ENCODE data around the gene SSH3. TPM values are rescaled to one million over a fixed set of nuclear protein-coding genes. Genes with fewer than 3 reads are reported as not detected.
"Not testable (repeated sequence)": the region's sequence is repeated elsewhere in the genome, so short reads cannot be mapped to it uniquely, and the experiment has no call there.

Gene SSH3
- total RNA-seq, 2 donors from 2014 or later: 18.1 to 22.2 TPM

DNA sequence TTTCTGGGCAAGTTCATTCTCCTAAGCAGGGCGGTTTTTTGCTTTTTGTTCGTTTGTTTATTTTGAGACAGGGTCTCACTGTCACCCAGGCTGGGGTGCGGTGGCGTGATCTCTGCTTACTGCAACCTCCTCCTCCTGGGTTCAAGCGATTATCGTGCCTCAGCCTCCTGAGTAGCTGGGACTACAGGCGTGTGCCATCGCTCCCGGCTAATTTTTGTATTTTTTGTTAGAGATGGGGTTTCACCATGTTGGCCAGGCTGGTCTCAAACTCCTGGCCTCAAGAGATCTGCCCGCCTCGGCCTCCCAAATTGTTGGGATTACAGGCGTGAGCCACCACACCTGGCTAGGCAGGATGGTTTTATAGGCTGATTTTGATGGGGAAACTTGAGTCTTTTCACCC, 15.5 kb downstream of the SSH3 start:
- intact Hi-C loops (cut with DNase I): loop anchor here in 1 of 2 donors (5.0 kb wide), 1 partner anchor 237 kb away; no protein-coding TSS in a partner anchor
- not testable (repeated sequence) for DNase-seq, ATAC-seq

GRCh38 chr11:67320011-67320410, 16.7 kb downstream of the SSH3 start:
- no peak for ATAC-seq
- intact Hi-C loops (cut with DNase I): no loop called here
- no peak for DNase-seq

GRCh38 chr11:67320691-67321090, 17.4 kb downstream of the SSH3 start:
- intact Hi-C loops (cut with DNase I): no loop called here
- ATAC-seq (no peak), DNase-seq (no peak)

DNA sequence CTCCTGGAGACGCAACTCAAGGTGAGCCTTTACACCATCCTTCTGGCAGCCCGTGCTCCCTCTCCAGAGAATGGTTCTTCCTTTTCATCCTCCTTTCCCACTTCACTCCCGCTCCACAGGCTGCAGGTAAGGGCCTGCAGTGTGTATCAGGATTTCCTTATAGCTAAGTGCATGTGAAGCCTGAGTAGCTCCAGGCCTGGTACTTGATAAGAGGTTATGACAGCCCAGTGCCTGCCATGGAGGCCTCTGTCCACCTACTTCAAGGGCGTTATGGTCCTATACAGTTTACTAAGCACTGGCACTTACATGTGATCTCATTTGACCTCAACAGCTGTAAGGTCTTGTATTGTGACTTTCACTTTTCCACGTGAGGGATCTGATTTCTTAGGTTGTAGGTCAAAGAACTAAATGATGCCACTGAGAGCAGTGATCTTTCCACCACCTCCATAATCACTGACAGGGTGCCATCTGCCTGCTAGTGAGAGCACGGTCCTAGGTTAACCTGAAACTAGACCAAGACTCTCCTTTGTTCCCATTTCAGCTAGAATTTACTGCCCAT, 18.1 kb downstream of the SSH3 start:
- DNase-seq (no peak), ATAC-seq (no peak)
- intact Hi-C loops (cut with DNase I): no loop called here

DNA sequence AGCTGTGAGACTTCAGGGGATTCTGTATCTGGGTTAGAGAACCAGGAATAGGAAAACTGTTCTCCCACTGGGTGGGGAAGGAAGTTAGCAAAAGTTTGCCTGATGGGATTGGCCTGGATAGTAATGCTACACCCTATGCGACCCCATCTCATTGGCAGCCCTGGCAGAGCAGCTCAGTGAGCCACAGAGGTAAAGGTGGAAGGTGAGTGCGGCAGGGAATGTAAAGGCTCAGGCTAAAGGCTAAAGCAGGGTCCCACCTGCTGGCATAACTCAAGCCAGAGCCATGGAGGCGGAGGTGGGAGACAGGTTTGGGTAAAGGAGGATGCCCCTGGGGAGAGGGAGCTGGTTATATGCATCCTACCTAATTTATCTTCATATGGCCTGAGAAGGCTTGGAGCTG, 18.7 kb downstream of the SSH3 start:
- DNase-seq: no peak
- no peak for ATAC-seq
- intact Hi-C loops (cut with DNase I): no loop called here

DNA sequence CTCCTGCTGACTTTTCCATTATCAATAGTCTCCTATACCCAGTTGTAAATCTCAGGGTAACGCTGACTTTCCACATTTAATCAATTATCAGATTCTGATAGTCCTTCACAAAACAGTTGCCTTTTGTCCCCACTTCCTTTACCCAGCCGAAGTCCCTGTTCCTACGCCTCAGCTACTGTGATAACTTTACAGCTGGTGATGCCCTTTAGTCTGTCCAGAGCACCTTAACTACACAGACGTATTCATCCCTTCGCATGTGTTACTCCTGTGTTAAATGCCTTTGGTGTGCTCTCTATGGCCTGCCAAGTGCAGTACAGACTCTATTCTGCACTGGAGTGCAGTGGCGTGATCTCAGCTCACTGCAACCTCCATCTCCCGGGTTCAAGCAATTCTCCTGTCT, 20.2 kb downstream of the SSH3 start:
- intact Hi-C loops (cut with DNase I): no loop called here

GRCh38 chr11:67332081-67332691, 28.9 kb downstream of the SSH3 start:
- ATAC-seq: no peak
- no peak for DNase-seq
- intact Hi-C loops (cut with DNase I): no loop called here

More for the DNA sequence above, 20.2 kb downstream of the SSH3 start:
- DNase-seq (no peak), ATAC-seq (no peak)

DNA sequence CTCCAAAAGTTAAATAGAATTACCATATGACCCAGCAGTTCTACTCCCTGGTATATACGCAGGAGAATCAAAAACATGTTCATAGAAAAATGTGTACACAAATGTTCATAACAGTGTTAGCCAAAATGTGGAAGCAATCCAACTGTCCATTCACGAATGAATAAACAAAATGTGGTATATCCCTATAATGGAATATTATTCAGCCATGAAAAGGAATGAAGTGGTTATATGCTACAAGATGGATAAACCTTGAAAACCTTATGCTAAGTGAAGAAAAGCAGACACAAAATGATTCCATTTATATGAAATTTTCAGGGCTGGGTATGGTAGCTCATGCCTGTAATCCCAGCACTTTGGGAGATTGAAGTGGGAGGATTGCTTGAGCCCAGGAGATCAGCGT, 33.9 kb downstream of the SSH3 start:
- DNase-seq (no peak), ATAC-seq (no peak)
- intact Hi-C loops (cut with DNase I): no loop called here

- ATAC-seq: no peak
Measured at GRCh38 chr11:67344264-67344663, 40.9 kb downstream of the SSH3 start.

DNA sequence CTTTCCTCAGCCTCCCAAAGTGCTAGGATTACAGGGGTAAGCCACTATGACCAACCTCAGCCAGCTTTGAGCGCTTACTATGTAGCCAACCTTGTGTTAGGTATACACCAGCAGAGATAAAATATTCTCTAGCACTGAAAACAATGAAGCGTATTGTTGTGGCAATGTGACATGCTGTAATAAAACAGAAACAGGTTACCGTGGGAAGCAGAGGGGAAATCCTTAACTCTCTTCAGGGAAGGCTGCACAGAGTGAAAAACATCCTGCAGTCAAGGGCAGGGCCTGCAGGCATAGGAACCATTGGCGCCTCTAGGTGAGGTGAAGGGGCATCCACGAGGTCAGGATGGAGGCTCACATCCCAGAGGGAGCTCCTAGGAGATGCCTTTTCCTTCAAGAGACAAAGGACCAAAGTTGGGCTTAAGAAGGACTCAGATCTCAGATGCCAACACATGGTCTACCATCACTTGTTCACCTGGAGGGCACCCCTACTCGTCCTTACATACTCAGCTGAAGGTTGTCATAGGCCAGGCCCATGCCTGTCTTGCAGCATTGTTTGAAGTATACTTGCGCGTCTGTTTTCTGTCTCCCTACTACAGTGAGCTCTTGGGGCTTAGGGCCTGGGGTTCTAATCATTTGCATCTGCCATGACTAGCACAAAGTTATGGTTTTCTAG, 42.1 kb downstream of the SSH3 start:
- no peak for ATAC-seq
- intact Hi-C loops (cut with DNase I): loop anchor here (5.0 kb wide), 1 partner anchor 37 kb away; no protein-coding TSS in a partner anchor
- no peak for DNase-seq

More at GRCh38 chr11:67344264-67344663, 40.9 kb downstream of the SSH3 start:
- DNase-seq: no peak
- intact Hi-C loops (cut with DNase I): no loop called here

DNA sequence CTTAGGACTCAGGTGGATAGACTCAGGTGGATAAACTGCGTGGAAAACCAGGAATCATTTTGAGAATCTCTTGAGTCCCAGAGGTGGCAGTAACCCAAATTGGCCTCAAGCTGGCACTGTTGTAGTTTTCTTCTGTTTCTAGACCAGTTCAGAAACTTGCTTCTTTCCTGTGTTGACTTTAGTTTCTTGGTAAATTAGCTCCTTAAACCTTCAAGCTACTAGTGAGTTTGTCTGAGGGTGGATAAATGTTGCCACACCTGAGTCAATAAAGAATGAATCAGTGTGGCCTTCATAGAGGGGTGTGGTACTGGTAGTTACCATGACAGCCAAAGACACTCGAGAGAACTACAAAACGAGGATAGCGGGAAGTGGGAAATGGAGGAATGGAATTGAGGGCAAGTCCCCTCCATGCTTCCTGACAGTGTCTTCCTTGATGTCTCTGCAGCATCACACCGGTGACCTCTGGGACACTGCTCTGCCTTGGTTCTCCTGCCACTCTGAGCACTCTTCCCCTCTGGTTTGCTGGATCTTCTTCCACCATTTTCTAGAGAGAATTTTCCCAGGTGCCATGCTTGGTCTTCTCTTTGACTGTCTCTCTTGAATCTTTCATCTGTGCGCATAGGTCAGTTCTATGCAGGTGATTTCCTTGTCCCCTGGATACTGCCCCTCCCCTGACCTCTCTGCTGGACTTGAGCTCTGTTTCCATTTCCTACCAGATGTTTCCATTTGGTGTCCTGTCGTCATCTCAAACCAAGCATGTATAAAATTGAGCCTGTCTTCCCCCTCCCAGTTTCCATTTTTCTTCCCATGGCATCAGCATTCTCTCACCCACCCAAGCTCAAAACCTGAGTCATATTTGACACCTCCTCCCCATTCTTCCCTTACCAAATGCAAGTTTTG, 42.8 kb downstream of the SSH3 start:
- peak in 1 of 2 donors; percentile 45 for ATAC-seq
- intact Hi-C loops (cut with DNase I): loop anchor here (5.0 kb wide), 1 partner anchor 36 kb away; no protein-coding TSS in a partner anchor

GRCh38 chr11:67347964-67348749, 44.8 kb downstream of the SSH3 start:
- intact Hi-C loops (cut with DNase I): loop anchor here (5.0 kb wide), 1 partner anchor 34 kb away; no protein-coding TSS in a partner anchor
- no peak for ATAC-seq
- DNase-seq: no peak

More for the DNA sequence above, 42.8 kb downstream of the SSH3 start:
- no peak for DNase-seq

- no peak for DNase-seq
- no peak for ATAC-seq
- intact Hi-C loops (cut with DNase I): loop anchor here (5.0 kb wide), 1 partner anchor 33 kb away; no protein-coding TSS in a partner anchor
Measured at GRCh38 chr11:67349036-67349435, 45.7 kb downstream of the SSH3 start.

GRCh38 chr11:67349457-67349856, 46.1 kb downstream of the SSH3 start:
- intact Hi-C loops (cut with DNase I): loop anchor here (5.0 kb wide), 1 partner anchor 33 kb away; no protein-coding TSS in a partner anchor
- DNase-seq (no peak), ATAC-seq (no peak)

DNA sequence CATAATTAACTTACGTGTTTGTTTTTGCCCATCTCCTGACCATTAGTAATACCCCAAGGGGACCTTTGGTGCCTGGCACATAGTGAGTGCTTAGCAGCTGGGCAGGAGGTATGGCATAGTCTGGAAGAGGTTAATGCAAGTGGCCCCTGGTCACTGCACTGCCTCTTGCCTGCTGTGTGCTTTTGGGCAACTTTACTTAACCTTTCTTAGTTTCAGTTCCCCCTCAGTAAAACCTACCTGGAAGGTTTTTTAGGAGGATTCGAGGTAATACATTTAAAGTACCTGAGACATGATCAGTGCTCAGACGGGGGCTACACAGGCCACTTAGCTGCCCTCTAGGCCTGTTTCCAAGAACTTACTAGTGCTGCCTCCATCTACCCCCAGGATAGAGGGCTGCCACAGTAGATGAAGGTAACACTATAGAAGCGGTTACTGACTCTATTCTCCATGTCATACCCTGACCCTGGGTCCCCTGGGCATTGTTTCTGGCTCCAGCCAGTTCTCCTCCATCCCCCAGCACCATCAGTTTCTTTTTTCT, 46.7 kb downstream of the SSH3 start:
- ATAC-seq: no peak
- intact Hi-C loops (cut with DNase I): loop anchor here (5.0 kb wide), 1 partner anchor 32 kb away; no protein-coding TSS in a partner anchor
- no peak for DNase-seq

DNA sequence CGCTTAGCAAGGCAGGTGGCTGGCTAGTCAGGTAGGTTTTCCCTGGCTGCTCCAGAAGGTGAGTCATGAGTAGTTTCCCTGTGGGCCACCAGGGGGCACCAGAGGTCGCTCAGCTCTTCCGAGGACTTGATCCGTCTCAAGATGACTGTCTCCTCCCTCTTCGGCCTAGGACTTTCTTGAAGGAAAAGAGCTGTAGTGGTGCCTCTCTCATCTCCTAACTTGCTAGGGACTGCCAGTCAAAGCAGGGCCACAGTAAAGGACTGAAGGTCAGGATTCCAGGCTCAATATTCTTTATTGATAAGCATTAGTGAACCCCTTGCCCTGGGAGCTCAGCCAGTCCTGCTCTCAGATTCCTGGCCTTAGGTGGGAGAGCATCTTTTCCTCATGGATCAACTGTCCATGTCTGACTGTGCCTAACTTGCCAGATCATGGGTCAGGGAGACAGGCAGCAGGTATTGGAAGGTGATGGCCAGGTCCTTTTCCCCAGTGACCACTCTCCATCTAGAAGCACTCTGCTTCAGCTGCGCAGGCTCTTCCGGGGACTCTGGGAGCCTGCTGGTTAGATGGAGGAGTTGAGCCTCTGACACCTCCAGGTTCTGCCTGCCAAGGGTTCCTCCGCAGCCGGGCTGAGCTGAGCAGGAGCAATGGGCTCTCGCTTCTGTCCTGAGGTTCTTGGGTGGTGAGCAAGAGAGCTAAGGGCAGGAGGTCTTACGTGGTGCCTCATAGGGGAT, 48.1 kb downstream of the SSH3 start:
- DNase-seq (peak; percentile 52), ATAC-seq (no peak)
- intact Hi-C loops (cut with DNase I): no loop called here

- ATAC-seq: peak; percentile 7 to 20
- peak; percentile 64 for DNase-seq
- intact Hi-C loops (cut with DNase I): no loop called here
Measured at GRCh38 chr11:67352546-67353316, 49.4 kb downstream of the SSH3 start.
